ENCODE results near the gene FGL2. TPM values are rescaled to one million over a fixed set of nuclear protein-coding genes. Genes with fewer than 3 reads are reported as not detected.
"Not testable (repeated sequence)": the region's sequence is repeated elsewhere in the genome, so short reads cannot be mapped to it uniquely, and the experiment has no call there.

The FGL2 gene
- polyA plus RNA-seq, 4 donors: 46.2 to 91.1 (median 67.3) TPM

DNA sequence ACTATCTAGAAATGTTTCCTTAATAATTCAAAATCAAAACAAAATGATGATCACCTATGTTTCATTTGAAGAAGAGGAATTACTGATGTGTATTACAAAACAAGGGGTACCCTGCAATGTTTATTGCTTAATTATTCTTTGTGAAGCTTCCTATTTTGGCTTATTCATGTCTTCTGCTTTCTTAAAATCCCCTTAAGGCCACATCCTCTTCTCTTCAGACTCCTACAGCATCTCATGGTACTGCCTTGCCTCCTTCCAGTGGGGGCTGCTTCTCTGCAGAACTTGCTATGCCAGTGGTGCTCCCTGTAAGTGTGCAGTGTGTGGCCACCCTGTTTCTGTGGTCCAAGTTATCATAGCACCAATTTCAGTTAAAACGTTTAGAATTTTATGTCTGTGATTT is 42.2 kb downstream of the FGL2 start:
- no peak for DNase-seq (ENCODE audit: low read depth in 4 of 4, low spot score in 2 of 4)

DNA sequence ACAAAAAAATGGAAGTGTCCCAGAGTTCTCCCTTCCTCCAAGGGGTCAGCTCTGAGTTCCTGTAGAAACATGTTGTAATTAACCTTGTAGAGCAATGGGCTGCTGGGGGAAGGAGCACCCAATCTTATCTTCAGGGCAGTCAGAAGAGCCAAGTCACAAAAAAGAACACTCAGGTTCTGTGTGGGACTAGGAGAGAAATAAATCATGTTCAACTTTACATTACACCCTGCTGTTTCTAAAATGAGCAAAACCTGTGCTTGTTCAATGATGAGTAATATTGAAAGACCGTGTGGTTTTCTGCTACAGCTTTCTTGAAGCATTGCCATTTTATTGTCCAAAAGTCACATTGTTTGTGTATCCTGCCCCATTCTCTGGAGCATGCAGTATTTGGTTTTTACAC is 42.6 kb downstream of the FGL2 start:
- not testable (repeated sequence) for DNase-seq (ENCODE audit: low read depth in 4 of 4, low spot score in 2 of 4)

DNA sequence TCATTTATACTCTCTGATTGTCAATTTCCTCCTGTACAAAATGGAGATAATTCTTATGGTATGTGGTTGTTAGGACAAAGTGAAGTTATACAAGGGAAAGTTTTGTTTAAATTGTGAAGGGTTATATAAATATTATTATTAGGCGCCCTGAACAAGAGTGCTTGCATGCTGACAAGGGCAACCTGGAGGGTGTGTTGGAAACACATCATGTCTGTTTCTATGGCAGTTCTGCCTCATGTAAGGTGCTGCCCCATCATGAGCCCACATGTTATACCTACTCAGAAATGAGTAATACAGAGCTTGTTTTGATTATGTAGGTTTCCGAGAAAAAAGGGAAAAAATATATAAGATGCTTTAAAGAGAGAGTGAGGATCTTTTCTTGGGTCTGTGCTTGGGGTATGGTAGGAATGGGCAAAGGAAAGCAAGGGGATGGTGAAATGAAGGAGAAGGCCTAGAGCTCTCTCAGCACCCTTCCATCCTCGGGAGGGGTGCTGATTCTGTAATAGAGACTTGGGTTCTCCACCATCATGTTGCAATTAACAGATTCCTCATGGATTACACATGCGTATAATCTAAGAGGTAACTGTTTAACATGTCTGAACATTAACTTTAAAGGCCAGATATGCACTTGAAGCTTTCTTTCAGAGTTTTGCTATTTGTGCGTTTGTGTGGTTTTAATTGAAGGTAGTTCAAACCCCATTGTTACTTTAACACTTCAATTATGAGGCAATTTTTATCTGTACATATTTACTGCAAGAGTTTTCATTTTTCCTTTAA is 43.8 kb downstream of the FGL2 start:
- DNase-seq (ENCODE audit: low read depth in 4 of 4, low spot score in 2 of 4): not testable (repeated sequence)

DNA sequence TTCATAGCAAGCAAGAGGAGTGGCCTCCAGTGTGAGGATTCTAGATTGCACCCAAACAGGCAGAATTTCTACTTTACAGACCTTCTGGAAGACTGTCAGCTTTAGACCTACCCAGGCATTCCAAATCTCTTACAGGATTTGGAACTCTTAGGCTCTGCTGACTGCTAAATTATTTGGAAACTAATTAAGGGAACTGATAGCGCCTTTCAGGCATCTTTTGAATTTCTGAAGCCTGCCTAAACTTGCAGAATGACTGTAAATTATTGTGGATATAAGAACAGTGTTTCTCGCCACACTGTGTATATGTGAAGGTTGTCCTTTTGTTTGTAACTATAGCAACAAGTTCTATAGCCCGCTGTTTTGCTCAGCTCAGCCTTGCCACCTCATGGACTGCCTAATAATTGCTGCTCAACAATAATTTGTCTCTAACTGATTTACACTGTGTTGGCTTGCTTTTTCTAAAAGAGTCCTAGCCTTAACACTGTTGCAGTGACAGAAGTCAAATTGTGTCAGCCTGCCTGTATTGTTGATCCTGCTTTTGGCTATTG is 44.6 kb downstream of the FGL2 start:
- not testable (repeated sequence) for DNase-seq (ENCODE audit: low read depth in 4 of 4, low spot score in 2 of 4)

DNA sequence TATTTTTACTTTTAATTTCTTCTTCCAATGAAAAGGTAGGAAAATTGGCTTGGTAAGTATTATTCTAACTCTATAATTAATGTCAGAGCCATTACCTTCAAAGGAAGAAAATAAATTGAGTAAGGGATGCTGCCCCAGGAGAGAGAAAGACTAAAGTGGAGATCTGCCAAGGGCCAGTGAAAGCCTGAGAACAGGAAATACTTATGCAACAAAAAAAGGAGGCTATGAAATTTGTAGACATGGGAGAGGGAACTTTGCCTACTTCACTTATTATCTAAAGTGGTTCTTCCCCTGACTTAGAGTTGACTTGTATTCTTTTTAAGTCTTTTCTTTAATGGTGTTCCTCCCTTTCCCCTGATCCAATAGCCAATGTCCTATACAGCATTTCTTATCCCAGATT is 47.4 kb downstream of the FGL2 start:
- not testable (repeated sequence) for DNase-seq (ENCODE audit: low read depth in 4 of 4, low spot score in 2 of 4)

Other genes starting within 250 kb of the FGL2 start
- not detected for gene SPDYE17, start 167.5 kb downstream of the FGL2 start, polyA plus RNA-seq (ENCODE audit: insufficient read length in 4 of 4)
- gene SPDYE18, start 137.3 kb downstream of the FGL2 start, polyA plus RNA-seq (ENCODE audit: insufficient read length in 4 of 4): 1 to 10 TPM in 2 of 4 donors, under 1 TPM in 2; 0.81 to 1.8 (median 1.2) TPM
- 10 to 100 TPM; 16.3 to 35.6 (median 24.5) TPM for gene CCDC146, start 77.2 kb downstream of the FGL2 start, polyA plus RNA-seq (ENCODE audit: insufficient read length in 4 of 4)
- 10 to 100 TPM in 2 of 4 donors, 1 to 10 TPM in 2; 8.3 to 14.3 (median 11.2) TPM for gene GSAP, start 216.5 kb upstream of the FGL2 start, polyA plus RNA-seq (ENCODE audit: insufficient read length in 4 of 4)

All from left renal cortex interstitium (tissue), 4 donors.